GM12875 (cell line): Measurements from ENCODE around the gene RCL1.

Source experiments
- H3K4me3 ChIP-seq: one replicate; pipeline ENCODE4 v1.5.1; 2011; ENCODE audit warnings: low read depth, low read length, control low read depth
- CTCF ChIP-seq: IDR thresholded peaks from 2 replicates; pipeline ENCODE4 v1.5.1; 2011; ENCODE audit warnings: low read depth, mild to moderate bottlenecking, control low read depth, inconsistent platforms, low read length, moderate library complexity, borderline replicate concordance; ENCODE audit not compliant: insufficient read depth

Gene RCL1

DNA sequence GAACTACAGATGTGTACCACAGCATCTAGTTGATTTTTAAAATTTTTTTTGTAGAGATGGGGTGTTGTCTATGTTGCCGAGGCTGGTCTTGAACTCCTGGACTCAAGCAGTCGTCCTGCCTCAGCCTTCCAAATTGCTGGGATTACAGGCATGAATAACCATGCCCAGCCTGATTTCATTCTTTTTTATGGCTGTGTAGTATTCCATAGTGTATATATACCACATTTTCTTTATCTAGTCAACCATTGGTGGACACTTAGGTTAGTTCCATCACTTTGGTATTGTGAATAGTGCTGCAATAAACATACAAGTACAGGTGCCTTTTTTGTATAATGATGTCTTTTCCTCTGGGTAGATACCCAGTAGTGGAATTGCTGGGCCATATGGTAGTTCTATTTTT, 3.8 kb downstream of the RCL1 start:
- no peak overlapping the region for H3K4me3 ChIP-seq
- TF ChIP-seq CTCF: no peak

GRCh38 chr9:4796988-4797853, 4.5 kb downstream of the RCL1 start:
- TF ChIP-seq CTCF: peak; percentile 69
- no peak overlapping the region for H3K4me3 ChIP-seq

GRCh38 chr9:4797854-4798150, 5.1 kb downstream of the RCL1 start:
- no peak overlapping the region for H3K4me3 ChIP-seq
- TF ChIP-seq CTCF: no peak

DNA sequence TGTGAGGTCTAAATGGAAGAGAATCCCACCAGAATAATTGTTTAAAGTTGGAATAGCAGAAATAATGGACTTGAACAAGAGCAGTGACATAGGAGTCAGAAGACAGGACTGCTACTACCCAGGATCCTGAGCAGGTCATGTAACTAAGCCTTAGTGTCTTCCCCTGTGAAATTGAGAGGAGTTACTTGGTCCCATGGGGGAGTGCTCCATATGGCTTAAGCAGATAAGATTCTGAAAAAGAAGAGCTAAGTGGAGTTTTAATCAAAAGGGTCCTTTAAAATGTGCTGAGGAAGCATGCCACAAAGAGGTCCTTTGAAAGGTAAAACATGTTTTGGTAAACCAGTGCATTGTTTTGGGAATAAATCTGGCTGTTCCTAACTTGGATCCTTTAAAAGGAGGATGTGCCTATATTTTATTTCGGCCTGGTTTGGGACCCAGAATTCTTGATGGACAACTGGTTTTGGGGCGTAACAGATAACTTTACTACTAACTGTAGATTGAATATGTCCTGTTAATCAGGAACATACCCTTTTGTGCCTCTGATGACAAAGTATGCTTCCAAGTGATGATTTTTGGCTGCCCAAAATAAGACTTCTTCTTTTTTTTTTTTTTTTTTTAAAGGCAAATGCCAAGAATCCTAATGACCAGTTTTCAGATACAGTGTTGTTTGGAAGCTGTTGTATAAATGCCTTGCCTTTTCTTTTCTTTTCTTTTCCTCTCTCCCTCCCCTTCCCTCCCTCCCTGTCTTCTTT, 5.7 kb downstream of the RCL1 start:
- no peak for TF ChIP-seq CTCF
- no peak overlapping the region for H3K4me3 ChIP-seq

DNA sequence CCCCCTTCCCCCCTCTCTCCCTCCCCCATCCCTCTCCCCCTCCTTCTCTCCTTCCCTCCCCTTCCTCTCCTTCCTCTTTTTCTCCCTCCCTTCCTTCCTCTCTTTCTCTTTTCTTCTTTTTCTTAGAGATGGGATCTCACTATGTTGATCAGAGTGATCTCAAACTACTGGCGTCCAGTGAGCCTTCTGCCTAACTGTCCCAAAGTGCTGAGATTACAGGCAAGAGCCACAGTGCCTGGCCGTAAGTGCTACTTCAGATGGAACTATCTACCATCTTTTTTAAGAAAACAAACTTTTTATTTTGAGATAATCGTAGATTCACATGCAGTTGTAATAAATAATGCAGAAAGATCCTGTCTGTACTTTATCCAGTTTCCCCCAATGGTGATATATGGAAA, 6.3 kb downstream of the RCL1 start:
- no peak overlapping the region for H3K4me3 ChIP-seq
- no peak for TF ChIP-seq CTCF

GRCh38 chr9:4799775-4800174, 7.0 kb downstream of the RCL1 start:
- no peak overlapping the region for H3K4me3 ChIP-seq
- no peak for TF ChIP-seq CTCF

- TF ChIP-seq CTCF: no peak
- H3K4me3 ChIP-seq: no peak overlapping the region
These were observed 8.4 kb downstream of the RCL1 start for GRCh38 chr9:4801156-4801555.
